Ovary (tissue), 3 donors: ENCODE data around the gene TMEM192.

Experiments
- CTCF ChIP-seq, 3 donors: fragments of 450-650 bp in 2 of 3; fragments of 200-600 bp in 1 of 3; IDR thresholded peaks; one replicate each; pipeline versions ENCODE4 v1.5.1 to v1.8.0; 2016 to 2022; ENCODE audit warnings: antibody characterized with exemption in 3 of 3, mild to moderate bottlenecking in 1 of 3
- EP300 ChIP-seq: sonication (generic); formaldehyde crosslinking; IDR thresholded peaks from one replicate; pipeline ENCODE4 v1.6.1; 2017; ENCODE audit warnings: antibody characterized with exemption
- POLR2A ChIP-seq: fragments of 450-650 bp; IDR thresholded peaks from one replicate; pipeline ENCODE4 v1.6.1; 2017; ENCODE audit warnings: antibody characterized with exemption, mild to moderate bottlenecking, moderate library complexity
- donor health status: DM: no; HTN: no; CAD: no.

- TF ChIP-seq POLR2A (no peak), CTCF (IDR thresholded peaks at IDR 0.05) (no peak), EP300 (no peak)
These were observed 41.8 kb upstream of the TMEM192 start for GRCh38 chr4:165154482-165154881.
